ENCODE results near the gene CLDND1.

Gene CLDND1

GRCh38 chr3:98551754-98552153 is 29.1 kb upstream of the CLDND1 start:
- no peak for DNase-seq (ENCODE audit: low spot score)

GRCh38 chr3:98551236-98551635 is 28.5 kb upstream of the CLDND1 start:
- no peak for DNase-seq (ENCODE audit: low spot score)

- DNase-seq (ENCODE audit: low spot score): no peak
These were observed 28.1 kb upstream of the CLDND1 start for GRCh38 chr3:98550833-98551232.

GRCh38 chr3:98548544-98548943 is 25.8 kb upstream of the CLDND1 start:
- DNase-seq (ENCODE audit: low spot score): no peak

- DNase-seq (ENCODE audit: low spot score): no peak
These were observed 23.2 kb upstream of the CLDND1 start for GRCh38 chr3:98545940-98546339.

- DNase-seq (ENCODE audit: low spot score): no peak
These were observed 19.9 kb upstream of the CLDND1 start for GRCh38 chr3:98542623-98543022.

GRCh38 chr3:98541695-98542094 is 19.0 kb upstream of the CLDND1 start:
- no peak for DNase-seq (ENCODE audit: low spot score)

- DNase-seq (ENCODE audit: low spot score): no peak
These were observed 17.6 kb upstream of the CLDND1 start for GRCh38 chr3:98540346-98540745.

GRCh38 chr3:98536456-98537017 is 13.8 kb upstream of the CLDND1 start:
- no peak for DNase-seq (ENCODE audit: low spot score)

- DNase-seq (ENCODE audit: low spot score): no peak
These were observed 12.0 kb upstream of the CLDND1 start for GRCh38 chr3:98534734-98535133.

GRCh38 chr3:98534168-98534567 is 11.5 kb upstream of the CLDND1 start:
- no peak for DNase-seq (ENCODE audit: low spot score)

GRCh38 chr3:98532709-98533571 is 10.2 kb upstream of the CLDND1 start:
- no peak for DNase-seq (ENCODE audit: low spot score)

- no peak for DNase-seq (ENCODE audit: low spot score)
These were observed 9.6 kb upstream of the CLDND1 start for GRCh38 chr3:98532275-98532637.

GRCh38 chr3:98531622-98532274 is 9.0 kb upstream of the CLDND1 start, which contains the start of gene GPR15:
TSS of gene GPR15 (plus strand) at chr3:98531978. CDS start at chr3:98532034, 56 bp downstream.
- DNase-seq (ENCODE audit: low spot score): no peak

GRCh38 chr3:98530676-98531075 is 8.0 kb upstream of the CLDND1 start:
- no peak for DNase-seq (ENCODE audit: low spot score)

GRCh38 chr3:98529856-98530459 is 7.3 kb upstream of the CLDND1 start:
- DNase-seq (ENCODE audit: low spot score): no peak

- no peak for DNase-seq (ENCODE audit: low spot score)
These were observed 6.0 kb upstream of the CLDND1 start for GRCh38 chr3:98528474-98529346.

GRCh38 chr3:98525494-98525893 is 2.8 kb upstream of the CLDND1 start:
- DNase-seq (ENCODE audit: low spot score): no peak

GRCh38 chr3:98521897-98522543 is 682 bp downstream of the CLDND1 start:
- peak; percentile 49 for DNase-seq (ENCODE audit: low spot score)

- DNase-seq (ENCODE audit: low spot score): no peak
These were observed 3.4 kb downstream of the CLDND1 start for GRCh38 chr3:98519351-98519750.

GRCh38 chr3:98518816-98519215 is 3.9 kb downstream of the CLDND1 start:
- DNase-seq (ENCODE audit: low spot score): peak; percentile 86

Measured in Ammon's horn (tissue), 1 donor.